Measurements from ENCODE around the gene CCDC102B.

CCDC102B gene

GRCh38 chr18:68865503-68865902 is 67.6 kb downstream of the CCDC102B start:
- TF ChIP-seq, protein P1, sequence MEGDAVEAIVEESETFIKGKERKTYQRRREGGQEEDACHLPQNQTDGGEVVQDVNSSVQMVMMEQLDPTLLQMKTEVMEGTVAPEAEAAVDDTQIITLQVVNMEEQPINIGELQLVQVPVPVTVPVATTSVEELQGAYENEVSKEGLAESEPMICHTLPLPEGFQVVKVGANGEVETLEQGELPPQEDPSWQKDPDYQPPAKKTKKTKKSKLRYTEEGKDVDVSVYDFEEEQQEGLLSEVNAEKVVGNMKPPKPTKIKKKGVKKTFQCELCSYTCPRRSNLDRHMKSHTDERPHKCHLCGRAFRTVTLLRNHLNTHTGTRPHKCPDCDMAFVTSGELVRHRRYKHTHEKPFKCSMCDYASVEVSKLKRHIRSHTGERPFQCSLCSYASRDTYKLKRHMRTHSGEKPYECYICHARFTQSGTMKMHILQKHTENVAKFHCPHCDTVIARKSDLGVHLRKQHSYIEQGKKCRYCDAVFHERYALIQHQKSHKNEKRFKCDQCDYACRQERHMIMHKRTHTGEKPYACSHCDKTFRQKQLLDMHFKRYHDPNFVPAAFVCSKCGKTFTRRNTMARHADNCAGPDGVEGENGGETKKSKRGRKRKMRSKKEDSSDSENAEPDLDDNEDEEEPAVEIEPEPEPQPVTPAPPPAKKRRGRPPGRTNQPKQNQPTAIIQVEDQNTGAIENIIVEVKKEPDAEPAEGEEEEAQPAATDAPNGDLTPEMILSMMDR (IDR thresholded peaks at IDR 0.05) = no peak

DNA sequence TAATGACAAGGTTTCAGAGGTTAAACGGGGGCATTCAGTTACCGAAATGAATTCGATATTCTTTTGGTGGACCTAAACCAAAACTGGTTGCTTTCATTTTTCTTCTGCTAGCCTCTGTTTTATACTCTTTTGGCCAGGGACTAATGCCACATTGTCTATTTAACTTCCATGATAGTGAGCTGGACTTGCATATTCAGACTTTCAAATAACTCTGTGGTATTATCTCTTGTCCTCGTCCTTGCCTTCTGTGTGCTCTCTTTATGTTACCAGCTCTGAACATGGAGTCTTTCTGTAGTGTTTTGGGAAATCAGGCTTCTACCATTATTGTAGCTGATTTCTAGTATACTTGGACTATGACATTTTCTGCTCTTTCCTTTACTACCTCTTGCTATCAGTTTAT is 75.1 kb downstream of the CCDC102B start:
- TF ChIP-seq, protein P1 (IDR thresholded peaks at IDR 0.05) = no peak

DNA sequence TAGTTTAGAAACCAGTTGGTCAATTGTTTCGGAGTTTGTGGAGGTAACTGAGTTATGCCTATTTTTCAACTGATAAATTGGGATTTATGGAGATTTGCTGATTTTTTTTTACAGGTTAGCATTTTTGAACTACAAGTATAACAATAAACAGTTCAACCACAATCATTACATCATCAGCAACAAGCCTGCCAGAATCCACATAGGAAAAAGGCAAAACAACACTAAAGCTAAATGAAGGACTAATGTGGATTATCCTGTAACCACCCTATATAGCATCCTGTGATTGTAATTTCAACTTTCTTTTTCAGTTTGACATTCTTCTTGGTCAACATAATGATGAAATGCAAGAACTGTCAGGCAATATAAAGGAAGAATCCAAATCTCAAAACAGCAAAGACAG is 76.5 kb downstream of the CCDC102B start:
- TF ChIP-seq, protein P1 (IDR thresholded peaks at IDR 0.05) = no peak

GRCh38 chr18:68887410-68887809 is 89.5 kb downstream of the CCDC102B start:
- TF ChIP-seq, protein P1 (IDR thresholded peaks at IDR 0.05) = no peak

DNA sequence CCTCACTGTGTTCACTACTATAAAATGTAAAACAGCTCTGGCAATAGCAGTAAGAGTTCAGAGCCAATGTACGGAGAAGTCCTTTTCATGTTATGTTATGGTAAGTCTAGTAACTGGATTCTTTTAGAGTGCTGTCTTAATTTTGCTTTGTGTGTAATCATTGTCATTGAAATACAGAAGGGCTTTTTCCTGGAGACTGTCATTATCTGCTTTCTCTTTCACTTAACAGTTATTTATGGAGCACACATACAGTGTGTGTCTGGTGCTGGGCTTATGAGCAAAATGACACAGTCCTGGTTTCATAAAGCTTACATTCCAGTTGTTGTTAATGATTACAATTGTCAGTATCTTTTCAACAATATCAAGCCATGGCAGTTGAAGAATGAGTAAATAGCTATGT is 95.5 kb downstream of the CCDC102B start:
- TF ChIP-seq, protein P1 (IDR thresholded peaks at IDR 0.05) = no peak

GRCh38 chr18:68897286-68897685 is 99.4 kb downstream of the CCDC102B start:
- TF ChIP-seq, protein P1 (IDR thresholded peaks at IDR 0.05) = no peak

GRCh38 chr18:68909579-68909978 is 111.7 kb downstream of the CCDC102B start:
- TF ChIP-seq, protein P1 (IDR thresholded peaks at IDR 0.05) = no peak

DNA sequence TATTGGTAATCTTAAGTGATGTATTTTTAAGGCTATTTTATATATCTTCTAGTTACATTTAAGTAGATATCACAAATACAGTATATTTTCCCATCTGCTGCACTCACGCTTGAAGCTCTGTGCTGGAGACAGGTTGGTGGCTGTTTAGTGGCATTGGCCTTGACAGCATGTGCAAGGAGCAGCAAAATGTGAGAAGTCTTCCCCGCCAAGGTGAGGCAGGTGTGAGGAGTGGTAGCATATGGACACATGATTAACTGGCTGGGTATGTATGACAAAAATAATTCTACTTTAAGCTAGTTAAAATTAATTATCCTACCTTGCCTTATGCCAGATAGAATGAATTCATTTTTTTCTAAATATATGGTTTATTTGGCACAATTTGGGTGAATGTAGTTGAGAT is 117.2 kb downstream of the CCDC102B start:
- TF ChIP-seq, protein P1 (IDR thresholded peaks at IDR 0.05) = no peak

Measured in LNCAP (cell line).